Urinary bladder (tissue), 4 donors: ENCODE measurements around the gene HOXD9. TPM values are rescaled to one million over a fixed set of nuclear protein-coding genes. Genes with fewer than 3 reads are reported as not detected.

ENCODE experiments used
- DNase-seq: peaks from one replicate; pipeline ENCODE4 v3.0.0-alpha.2; 2015; ENCODE audit errors: extremely low spot score
- H3K27ac ChIP-seq: one replicate; pipeline ENCODE4 v1.5.1; 2013; ENCODE audit warnings: low read depth, mild to moderate bottlenecking, moderate library complexity
- H3K36me3 ChIP-seq: one replicate; pipeline ENCODE4 v1.6.1; 2013; ENCODE audit warnings: mild to moderate bottlenecking, moderate library complexity; ENCODE audit not compliant: insufficient read depth
- H3K4me1 ChIP-seq: one replicate; pipeline ENCODE4 v1.6.1; 2013; ENCODE audit warnings: mild to moderate bottlenecking, moderate library complexity; ENCODE audit not compliant: insufficient read depth
- H3K4me3 ChIP-seq: one replicate; pipeline ENCODE4 v1.5.1; 2013; ENCODE audit warnings: low read depth, low read length
- WGBS: extraction: QIAGEN DNeasy Blood & Tissue Kit; methylation state at CpG from one replicate; pipeline ENCODE4 v1.1.7; 2013; 5-methylcytosine and 5-hydroxymethylcytosine counted together
- polyA plus RNA-seq: library from polyadenylated mRNA; stranded (reverse); fragments of 200-250 nt; gene quantifications from one replicate; pipeline ENCODE4 v1.2.3, GENCODE V29; 2013
- total RNA-seq: library from RNA; depleted of rRNA; stranded (reverse); fragments of >200 nt; gene quantifications from one replicate; pipeline ENCODE4 v1.2.3, GENCODE V29; 2014
- donor health status: healthy with polysubstance abuse.
- donor health status: healthy.

The HOXD9 gene
- total and polyA plus RNA-seq, 2 donors = 2.9 to 5.6 TPM

DNA sequence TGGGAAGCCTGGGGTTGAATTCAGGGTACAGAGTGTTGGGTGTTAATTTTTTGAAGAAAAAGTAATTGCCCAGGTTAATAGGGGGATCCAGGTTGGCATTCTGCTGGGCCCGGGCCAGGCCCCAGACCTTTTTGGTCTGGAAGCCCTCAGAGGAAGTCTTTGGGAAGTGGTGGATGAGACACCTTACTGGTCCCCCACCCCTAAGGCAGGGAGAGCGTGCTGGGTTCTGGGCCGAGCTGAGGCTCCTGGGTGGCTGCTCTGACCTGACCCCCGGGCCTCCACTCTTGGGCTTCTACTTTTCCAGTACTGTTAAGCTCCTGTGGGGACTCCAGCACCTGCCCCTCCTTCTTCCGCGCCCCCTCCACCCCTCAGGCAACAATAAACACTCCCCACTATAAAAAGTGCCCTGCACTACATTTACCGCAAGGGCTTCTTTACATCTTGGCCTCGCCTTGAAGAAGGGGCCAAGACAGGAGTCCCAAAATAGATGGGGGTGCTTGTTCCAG is 33.8 kb downstream of the HOXD9 start:
- H3K36me3 ChIP-seq = no peaks in the 10 kb centered on the region
- WGBS = 50% methylated on average over 8 of the region's 8 CpGs
- no peak for DNase-seq
- H3K4me1 ChIP-seq = peaks cover 2% of the 10 kb centered on the region
- H3K4me3 ChIP-seq = no peak overlapping the region
- H3K27ac ChIP-seq = no peak overlapping the region

DNA sequence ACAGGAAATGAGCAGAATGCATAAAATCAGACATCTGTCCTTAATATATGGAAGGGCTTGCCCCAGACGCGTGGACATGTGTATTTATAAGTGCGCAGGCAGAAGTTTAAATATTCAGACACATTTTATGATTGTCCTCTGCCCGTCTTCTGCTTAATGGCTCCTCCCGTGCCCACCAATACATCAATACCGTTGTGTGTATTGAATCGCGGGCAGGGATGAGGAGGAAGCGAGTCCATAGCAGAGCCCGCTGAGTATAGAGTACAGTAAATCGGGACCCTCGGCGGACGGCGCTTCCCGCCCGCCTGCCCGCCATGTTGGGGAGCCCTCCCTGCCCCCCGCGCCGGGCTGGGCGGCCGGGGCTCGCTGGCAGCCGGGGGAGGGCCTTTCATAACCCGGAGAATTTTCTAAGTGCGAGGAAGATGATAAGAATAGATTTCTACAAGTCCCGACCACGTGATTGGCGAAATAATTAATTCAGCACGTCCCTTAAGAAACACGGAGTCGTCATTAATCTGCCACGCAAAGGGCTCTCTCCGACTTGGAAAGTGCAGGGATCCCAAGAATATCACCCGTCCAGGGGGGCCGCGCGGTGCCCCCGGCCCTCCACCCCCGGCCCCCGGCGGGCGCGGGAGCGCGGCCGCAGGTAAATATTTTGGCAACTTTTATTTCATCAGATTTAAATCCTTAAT is 34.4 kb downstream of the HOXD9 start, which contains the start of gene HOXD3:
HOXD3 (plus strand) TSS at position 501 of the 692 bp plus-strand sequence. CDS start 11,808 bp downstream, outside the sequence.
- Histone ChIP-seq H3K4me1 (peaks cover 2% of the 10 kb centered on the region), H3K36me3 (no peaks in the 10 kb centered on the region), H3K27ac (no peak within 1 kb of the TSS), H3K4me3 (peak within 1 kb of the TSS; percentile 23)
- WGBS = 9% methylated on average over 48 of the region's 48 CpGs
- DNase-seq = no peak

DNA sequence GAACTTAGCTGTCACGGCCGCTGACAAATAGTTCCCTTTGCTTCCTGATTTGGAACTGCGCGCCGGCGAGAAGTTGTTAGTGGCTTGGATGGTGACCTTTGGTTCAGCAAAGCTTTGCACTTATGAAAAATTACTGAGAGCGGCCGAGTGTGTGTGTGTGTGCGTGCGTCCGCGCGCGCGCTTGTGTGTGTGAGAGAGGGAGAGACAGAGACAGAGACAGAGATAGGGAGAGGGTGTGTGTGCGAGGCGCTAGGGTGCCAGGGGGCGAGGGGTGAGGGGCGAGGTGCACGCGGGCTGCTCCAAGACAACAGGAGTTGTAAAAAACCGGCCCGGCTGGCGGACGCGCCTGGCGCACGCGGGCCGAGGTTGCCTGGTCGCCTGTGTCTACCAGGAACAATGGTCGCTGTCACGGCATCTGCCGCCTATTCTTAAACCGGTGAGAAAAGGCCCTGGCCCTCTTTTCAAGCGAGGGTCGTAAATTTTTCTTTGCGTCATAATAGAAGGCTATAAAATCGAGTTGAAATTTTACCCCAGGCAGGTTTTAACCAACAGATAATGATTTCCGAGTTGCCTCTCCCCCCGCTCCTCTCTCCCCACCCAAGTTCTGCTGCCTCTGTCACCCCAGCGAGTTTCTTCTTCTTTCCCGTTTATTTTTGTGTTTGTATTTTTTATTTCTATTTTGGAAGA is 35.1 kb downstream of the HOXD9 start:
- H3K4me3 ChIP-seq = peak overlapping the region; percentile 23
- H3K27ac ChIP-seq = no peak overlapping the region
- peaks cover 2% of the 10 kb centered on the region for H3K4me1 ChIP-seq
- DNase-seq = no peak
- no peaks in the 10 kb centered on the region for H3K36me3 ChIP-seq
- 17% methylated on average over 43 of the region's 43 CpGs for WGBS

DNA sequence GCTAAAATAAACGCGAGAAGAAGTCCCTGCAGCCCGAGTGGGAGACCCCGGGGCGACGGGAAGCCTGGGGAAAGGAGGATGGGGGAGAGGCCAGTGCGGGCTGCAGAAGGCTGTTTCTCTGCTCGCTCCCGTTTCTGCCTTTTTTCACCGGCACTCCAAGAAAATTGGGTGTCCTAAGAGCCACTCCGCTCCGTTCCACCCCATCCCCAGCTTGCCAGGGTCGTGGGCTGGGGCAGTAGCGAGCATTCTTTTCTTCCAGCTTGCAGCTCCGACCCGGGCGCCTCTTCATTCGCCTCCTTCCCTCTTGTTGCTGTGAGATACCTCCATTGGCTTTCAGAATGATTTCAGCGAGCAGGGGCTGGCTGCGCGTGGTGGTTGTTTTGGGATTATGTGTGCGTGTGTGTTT is 35.7 kb downstream of the HOXD9 start:
- H3K4me3 ChIP-seq = no peak overlapping the region
- DNase-seq = no peak
- H3K36me3 ChIP-seq = no peaks in the 10 kb centered on the region
- H3K27ac ChIP-seq = no peak overlapping the region
- H3K4me1 ChIP-seq = peaks cover 2% of the 10 kb centered on the region
- WGBS = 15% methylated on average over 22 of the region's 22 CpGs

DNA sequence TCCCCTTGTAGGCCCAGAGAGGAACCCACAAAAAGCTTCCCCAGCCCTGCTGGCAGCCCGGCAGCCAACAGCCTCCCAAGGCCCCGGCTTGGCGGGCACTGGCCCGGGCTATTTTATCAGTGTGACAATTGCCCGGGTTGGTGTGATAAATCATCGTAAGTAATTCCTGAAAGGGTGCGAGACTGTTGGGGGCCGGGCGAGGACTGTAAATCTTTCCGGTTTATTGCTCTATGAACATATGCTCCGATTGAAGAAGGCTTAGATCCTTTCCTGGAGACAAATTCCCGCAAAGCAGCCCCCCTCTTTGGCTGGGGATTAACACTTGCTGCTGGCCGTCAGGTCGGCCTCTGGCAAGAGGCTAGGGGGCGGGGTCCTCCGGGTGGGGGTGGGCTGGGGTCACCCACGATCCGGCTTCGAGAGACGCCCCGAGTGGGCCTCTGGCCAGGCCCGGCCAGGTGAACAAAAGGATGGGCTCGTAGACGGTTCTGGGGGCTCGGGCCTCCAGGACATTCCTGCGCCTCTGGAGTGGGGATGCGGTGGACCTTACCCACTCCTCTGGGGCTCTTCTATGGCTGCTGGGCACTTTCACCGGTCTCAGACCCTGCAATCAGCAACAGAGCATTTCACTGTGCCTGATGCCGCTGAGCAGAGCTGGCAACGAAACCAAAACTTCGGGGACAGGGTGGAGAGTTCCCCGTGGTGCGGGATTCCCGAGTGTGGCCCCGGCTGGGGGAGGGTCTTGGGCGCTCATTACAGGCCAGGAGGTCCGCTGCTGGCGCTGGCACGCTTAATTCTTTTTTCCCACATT is 36.5 kb downstream of the HOXD9 start:
- 18% methylated on average over 39 of the region's 39 CpGs for WGBS
- Histone ChIP-seq H3K36me3 (no peaks in the 10 kb centered on the region), H3K4me1 (peaks cover 2% of the 10 kb centered on the region), H3K27ac (no peak overlapping the region), H3K4me3 (no peak overlapping the region)
- no peak for DNase-seq

DNA sequence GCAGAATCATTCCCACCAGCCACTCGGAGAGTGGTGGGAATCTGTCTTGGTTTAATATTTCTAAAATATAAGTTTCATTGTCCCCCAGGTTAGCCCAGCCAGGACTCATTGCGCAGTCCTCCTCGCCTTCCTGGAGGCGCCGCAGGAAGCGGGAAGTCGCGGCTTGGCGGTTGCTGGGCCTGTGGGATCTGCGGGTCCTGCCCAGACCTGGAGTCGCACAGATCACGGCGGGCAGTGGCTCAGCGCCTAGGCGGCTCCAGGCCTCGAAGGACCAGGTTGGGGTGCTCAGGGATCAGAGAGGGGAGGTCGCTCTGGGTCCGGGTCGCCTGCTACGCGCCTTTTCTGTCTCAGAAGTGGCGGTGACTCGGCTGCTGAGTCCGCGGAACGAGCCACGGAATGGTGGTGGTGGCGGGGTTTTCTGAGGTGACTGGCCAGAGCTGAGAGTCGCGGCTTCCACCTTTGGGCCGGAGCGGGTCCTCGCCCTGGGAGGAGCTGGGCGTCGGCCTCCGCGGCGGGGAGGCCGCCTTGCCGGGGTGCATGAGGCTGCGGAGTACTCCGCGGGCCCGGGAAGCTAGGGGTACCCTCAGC is 37.2 kb downstream of the HOXD9 start:
- Histone ChIP-seq H3K4me3 (no peak overlapping the region), H3K36me3 (no peaks in the 10 kb centered on the region), H3K27ac (no peak overlapping the region), H3K4me1 (peaks cover 2% of the 10 kb centered on the region)
- WGBS = 10% methylated on average over 44 of the region's 44 CpGs
- DNase-seq = no peak

DNA sequence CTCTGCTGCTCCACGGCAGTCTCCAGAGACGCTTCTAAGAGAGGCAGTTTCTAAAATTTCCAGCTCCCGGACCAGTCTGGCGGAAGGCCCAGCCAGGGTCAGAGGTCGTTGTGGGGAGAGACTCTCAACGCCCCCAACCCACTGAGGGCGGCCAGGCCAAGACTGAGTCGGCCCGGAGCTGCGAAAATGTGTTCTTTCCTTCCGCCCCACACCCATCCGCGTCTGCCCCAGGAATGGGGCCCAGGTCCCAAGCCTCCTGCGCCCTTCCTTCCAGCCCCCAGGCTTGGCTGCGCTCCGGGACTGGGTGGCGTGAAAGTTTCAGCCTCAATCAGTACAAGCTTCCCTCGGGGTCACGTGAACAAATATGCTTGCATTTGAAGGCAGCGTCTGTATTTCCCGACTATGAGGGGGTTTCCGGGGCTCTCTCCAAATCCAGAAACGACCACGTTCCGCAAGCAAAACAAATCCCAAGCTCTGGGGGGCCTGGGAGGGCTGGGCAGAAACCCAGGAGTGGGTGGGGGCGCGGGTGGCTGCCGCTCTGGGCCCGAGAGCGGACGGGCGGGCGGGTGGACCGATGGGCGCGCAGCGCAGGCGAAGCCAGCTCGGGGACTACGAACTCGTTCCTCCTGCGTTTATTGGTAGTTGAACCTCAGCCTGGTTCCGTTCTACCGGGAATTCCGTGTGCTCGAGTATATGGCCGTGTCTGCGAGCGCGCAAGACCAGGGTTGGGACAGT is 37.9 kb downstream of the HOXD9 start:
- no peak for DNase-seq
- Histone ChIP-seq H3K4me3 (no peak overlapping the region), H3K27ac (no peak overlapping the region), H3K36me3 (no peaks in the 10 kb centered on the region), H3K4me1 (peaks cover 2% of the 10 kb centered on the region)
- 7% methylated on average over 50 of the region's 50 CpGs for WGBS

DNA sequence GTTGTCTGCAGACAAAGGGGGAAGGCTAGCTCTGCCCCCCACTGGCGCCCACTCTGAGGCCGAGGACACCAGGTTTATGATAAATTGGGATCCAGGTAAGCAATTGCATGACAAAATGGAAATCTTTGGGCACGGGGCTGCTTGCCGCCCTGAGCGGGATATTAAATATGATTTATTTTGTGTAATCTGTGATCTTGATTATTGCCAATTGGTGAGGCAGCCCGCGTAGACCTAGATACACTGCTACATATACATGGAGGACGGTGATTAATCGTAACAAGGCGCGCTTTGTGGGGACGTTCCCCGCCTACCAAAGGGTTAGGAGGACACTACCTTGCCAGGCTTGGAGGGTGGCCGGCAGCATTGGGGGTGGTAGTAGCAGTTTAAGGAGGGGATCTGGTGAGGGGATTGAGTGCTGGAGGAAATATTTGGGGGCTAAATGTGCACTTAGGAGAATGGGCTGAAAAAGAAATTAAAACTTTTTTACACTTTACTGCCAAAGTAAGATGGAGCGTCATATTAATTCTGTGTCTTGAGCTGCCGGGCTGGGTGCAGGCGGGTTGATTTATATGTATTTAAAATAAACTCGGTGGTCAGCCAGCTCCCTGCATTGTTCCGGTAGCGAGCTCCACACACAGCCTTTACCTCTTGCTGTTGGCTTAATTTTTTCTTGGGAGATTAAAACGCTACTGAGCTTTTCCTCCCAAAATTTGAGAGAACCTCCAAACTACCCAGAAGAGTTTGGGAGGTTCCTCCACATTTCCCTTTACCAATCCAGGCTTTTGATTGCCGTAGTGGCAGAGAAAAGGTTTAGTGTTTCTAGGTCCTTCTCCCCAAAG is 38.7 kb downstream of the HOXD9 start:
- no peak overlapping the region for H3K27ac ChIP-seq
- H3K36me3 ChIP-seq = no peaks in the 10 kb centered on the region
- no peak for DNase-seq
- H3K4me3 ChIP-seq = no peak overlapping the region
- 20% methylated on average over 22 of the region's 22 CpGs for WGBS
- H3K4me1 ChIP-seq = peaks cover 2% of the 10 kb centered on the region

DNA sequence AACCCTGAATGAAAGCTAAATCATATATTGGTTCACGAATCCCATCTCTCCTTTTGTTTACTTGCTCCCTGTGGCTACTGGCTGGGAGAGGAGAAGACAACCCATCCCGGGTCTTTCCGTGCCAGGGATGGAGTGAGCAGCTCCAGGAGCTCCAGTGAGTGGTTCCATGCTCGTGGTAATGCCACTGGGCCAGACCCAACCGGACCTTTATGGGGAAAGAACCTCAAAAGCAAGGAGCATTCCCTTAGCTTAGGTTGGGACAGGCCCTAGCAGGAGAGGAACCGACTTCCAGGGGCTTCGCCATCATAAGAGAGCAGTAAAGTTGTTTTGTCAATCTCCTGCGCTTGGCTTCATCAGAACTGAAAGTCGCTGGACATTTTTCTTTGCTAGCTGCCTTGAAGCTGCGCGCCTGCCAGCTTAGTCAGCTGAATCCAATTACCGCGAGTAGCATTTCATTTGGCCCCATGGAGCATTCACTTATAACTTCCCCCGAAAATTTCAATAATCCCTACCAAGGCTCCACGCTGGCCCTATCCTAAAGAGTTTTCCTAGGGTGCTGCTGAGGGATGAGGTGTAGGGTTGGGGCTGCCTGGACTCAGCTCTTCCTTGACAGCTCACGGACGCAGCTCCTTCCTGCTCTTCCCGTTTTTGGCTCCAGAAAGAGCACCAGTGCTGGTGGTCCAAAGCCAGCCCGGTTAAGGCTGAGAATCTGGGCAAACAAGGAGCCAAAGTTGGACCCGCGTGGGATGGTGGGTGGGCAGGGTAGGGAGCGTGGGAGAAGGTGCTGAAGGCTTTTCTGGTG is 39.5 kb downstream of the HOXD9 start:
- Histone ChIP-seq H3K36me3 (no peaks in the 10 kb centered on the region), H3K27ac (no peak overlapping the region), H3K4me3 (no peak overlapping the region), H3K4me1 (peaks cover 2% of the 10 kb centered on the region)
- no peak for DNase-seq
- 12% methylated on average over 22 of the region's 22 CpGs for WGBS

DNA sequence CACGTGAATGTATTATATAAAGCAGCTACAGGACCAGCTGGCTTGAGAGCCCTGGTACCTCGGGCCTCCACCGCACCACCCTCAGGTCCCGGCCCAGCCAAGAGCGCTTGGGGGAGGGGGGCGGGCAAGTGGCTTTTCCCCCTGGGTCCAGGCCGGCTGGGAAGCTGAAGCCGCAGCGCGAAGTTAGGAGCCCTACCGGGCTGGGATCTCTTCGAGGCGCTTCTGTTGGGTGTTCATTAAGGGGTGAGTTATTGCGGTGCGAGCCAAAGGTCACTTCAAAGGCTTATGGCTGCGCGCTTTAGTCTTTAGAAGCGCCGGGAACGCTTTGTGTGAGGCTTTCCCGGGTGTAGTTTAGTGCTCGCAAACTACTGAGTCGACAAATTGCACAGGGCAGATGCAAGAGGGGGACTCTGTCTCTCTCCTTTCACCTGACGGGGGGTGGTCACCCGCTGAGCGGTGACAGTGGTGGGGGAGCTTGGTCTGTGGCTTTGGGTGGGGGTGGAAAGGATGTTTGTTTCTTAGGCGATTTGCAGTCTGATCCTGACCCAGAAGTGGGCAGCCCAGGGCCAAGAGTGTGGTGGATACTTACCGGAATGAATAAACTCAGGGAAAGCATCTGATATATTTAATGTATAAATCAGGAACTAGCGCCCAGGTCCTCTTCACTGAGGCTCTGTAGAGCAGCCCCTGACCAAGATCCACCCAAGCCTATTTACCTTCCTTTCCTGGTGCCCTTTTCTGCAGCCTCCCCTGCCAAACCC is 40.6 kb downstream of the HOXD9 start:
- WGBS = 15% methylated on average over 29 of the region's 29 CpGs
- no peak overlapping the region for H3K4me3 ChIP-seq
- DNase-seq = no peak
- no peaks in the 10 kb centered on the region for H3K4me1 ChIP-seq
- H3K27ac ChIP-seq = no peak overlapping the region
- H3K36me3 ChIP-seq = no peaks in the 10 kb centered on the region

DNA sequence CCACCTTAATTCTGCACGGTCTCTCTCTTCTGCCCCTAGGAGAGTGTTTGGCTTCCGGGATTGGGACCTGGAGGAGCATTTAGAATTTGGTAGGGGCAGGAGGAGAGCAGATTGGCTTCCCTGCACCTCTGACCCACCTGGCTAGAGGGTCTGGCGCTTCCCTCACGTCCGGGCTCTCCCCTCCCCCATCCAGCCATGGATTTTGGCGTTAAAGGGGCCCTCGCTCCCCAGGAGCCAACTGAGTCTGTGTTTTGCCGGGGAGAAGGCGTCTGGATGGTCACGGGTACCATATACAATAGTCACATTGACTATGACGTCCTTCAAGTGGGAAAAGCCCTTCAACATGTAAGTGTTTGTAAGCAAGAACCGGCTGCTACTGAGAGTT is 41.1 kb downstream of the HOXD9 start:
- no peaks in the 10 kb centered on the region for H3K36me3 ChIP-seq
- H3K4me1 ChIP-seq = no peaks in the 10 kb centered on the region
- WGBS = 16% methylated on average over 12 of the region's 12 CpGs
- DNase-seq = no peak
- H3K4me3 ChIP-seq = no peak overlapping the region
- H3K27ac ChIP-seq = no peak overlapping the region
